GM21526 (cell line): ENCODE measurements around the gene MFRP.

Experiments
- ATAC-seq: cut with Tn5 transposase; IDR thresholded peaks from one replicate; pipeline ENCODE4 v1.9.1; 2021; ENCODE audit warnings: moderate library complexity; ENCODE audit not compliant: unreplicated experiment, low FRiP score

MFRP gene

DNA sequence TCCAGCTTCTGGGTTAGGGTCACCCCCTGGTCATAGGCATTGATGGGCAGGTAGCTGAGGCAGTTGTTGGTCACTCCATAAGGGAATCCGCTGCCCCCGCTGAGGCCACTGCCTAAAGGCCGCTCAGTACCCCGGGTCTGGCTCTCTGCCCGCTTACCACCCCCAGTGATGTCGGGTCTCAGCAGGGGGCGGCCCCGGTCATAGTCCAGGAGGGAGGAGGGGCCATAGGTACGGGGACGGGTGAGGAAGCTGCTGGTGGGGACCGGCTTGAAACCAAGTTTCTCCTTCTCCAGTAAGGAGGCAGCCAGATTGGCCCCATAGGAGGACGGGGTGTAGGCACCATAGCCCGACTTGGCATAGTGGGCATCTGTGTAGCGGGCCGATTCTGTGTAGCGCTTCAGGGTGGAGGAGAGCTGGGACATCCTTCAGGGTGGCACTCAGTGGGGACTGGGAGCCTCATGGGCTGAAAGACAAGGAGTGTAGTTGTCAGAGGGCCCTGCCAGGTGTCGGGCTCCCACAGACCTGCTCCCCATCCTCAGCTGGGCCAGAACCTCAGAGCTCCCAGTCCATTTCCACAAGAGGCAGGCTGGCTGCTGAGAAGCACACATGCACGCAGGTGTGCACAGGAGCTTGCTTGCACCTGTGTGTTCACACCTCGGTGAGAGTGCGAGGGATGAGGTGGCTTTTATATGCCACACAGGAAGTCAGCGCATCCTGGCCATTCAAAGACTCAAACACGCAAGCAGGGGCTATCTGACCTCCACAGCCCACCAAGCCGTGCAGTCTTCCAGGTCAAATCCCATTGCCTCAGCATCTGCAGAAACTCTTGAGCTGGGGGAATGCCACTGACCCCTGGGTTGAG is 26.8 kb upstream of the MFRP start:
- ATAC-seq: no peak

DNA sequence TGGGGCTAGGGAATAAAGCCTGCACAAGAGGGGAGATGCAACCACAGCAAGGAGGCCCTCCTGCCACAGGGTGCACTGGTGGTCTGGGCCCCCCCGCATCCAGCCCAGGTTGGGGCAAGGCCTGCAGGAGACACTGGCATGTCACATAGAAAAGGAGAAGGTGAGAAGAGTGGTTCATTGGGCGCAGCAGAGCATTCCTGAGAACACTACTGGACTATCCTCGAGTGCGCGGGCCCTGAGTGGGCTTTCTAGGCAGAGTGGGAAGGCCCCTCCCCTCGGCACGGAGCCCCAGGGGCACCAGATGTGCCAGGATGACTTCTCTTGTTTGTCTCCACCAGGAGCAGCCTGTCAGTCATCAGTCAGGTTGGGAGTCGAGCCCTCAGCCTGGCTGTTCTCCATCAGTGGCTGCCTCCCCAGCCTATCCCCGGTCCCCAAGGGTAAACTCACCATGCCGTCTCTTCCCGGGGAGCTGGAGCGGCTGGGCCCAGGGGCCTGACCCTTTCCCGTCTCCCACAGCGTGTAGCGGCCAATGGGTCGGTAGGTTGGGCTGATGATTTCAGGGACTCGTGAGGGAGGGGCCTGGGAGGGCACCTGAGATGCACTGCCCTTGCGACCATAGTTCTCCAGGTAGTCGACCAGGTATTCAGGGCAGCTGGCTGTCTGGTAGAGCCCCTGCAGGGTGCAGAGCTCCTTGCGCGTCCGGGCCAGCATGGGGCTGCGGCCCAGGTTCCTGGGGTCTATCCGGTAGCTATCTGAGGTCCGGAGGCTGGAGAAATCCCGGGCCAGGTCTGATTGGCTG is 26.0 kb upstream of the MFRP start:
- no peak for ATAC-seq

DNA sequence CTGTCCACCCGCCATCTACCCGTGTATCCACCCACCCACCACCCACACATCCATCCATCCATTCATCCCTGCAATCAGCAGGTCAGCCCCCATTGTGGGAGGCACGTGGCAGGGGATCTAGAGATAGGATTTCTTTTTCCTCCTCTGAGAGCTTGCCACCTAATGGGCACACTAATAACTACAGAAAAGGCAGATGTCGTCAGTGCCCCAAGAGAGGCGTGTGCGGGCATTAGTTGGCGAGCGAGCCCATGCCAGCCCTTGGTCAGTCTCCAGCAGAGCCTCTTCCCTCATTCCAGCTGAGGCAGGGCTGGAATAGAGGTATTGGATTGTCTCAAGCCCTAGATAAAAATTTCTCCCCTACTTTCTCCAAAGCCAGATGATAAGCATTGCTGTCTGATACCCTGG is 25.3 kb upstream of the MFRP start:
- ATAC-seq: no peak

DNA sequence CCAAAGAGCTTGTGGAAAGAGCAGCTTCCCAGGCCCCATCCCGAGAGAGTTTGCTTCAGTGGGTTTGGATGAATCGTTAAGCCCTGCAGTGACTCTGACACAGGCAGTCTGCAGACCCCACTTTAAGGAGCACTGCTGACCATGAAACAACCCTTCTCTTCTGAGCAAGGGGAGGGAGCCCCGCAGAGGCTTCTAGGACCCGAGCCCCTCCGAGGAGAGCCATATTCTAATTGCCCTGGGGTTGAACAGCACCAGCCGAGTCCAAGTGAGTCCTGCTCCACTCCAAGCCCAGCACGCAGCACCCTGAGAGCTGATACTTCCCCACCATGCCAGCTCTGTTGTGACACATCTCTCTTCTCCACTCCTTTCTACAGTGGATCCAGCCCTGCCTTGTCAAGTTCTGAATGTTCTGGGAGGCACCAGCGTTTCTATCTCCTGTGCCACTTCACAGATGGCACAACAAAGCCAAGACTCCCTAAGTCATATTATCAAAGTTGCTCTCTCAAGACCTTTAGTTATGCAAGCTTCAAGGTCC is 24.6 kb upstream of the MFRP start:
- no peak for ATAC-seq

DNA sequence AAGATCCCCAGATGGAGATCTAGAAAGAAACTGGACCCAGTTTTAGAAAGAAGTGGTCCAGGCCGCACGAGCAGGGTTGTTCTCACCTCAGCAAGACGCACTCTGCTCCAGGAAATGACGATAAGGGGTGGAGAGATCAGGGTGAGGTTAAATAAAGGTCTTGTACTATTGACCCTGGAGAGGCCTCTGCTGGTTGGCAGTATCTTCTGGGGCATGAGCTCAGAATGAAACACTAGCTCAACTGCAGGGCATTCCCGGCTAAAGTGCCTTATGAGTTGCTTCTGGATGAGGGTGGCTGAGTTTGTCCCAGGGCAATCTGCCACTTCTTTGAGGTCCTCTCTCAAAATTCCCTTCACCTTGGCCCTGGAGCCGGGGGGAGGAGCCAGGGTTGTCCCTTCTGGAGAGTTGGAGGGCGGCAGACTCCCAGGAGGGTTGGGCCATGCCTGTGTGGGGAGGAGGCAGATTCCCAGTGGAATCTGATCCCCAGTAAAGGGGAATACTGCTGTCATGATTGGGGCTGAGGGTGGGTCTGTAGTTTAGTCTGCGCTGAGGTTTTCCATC is 24.1 kb upstream of the MFRP start:
- ATAC-seq: no peak

DNA sequence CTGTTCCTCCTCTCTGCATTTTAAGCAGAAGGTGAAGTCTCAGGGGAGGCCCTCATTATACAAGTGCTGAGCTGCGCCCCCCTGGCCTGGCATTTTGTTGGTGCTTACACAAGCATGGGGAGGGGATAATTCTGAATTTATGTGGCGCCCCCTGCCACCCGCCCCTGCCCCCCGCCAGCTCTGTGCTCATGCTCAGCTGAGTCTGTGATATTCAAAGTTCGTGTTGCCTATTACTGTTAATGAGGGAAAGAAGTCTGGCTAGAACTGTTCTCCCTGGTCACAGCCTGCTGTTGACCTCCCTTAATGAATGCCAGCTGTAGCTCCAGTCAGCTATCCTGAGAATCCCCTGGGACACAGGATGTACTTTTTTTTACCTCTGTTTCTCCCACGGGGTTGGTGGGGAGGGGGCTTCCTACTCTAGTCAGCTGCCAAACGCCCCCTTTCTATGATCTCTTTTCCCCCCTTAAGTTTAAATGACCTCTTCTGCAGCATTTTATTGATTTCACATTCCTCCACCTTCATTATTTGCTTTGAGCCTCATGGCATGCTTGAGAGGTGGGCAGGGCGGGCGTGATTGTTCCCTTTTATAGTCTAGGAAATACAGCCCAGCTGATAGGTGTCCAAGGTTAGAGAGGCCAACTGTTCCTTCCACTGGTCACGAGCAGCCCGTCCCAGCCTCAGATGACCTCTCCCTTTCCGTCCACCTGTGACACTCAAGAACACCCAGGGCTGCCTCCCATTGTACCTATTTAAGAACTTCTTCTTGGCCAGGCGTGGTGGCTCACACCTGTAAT is 22.8 kb upstream of the MFRP start:
- no peak for ATAC-seq

DNA sequence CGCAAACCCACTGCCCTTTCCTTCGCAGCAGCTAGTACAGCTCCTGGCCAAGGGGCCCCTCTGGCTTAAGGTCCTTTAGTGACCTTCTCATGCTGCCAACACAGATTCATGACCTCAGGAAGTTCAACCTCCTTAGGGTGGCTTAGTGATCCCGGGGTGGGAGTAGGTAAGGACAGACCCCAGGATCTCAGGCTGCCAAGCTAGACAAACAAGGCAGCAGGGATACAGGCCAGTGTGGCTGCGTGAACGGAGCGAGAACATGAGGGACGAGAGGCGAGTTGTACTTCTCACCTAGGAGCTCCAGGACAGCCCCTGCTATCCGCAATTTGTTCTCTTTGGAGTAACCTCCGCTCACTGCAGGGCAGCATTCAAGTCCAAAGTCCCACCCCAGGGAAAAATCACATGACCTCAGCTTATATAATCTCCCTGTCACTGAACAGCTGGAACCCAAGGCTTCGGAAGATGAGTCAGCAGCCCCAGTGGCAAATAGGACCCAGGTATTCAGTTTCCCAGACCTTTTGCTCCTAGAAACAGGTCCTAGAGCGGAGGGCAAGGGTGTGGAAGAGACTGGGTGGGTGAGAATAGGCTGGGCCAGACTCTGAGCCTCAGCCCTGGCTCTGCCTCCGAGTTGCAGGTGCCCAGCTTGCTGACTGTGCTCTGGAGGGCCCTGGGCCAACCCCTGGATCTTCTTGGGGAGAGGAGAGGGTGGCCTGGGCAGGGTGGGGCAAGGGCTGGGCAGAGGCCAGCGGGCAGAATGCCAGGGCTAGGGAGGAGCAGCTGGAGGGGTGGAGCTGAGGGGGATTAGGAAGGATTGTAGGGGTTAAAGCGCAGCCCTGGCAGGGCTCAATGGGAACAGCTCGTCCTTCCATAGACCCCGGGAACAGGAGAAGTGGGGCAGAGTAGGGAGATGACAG is 21.9 kb upstream of the MFRP start:
- no peak for ATAC-seq

DNA sequence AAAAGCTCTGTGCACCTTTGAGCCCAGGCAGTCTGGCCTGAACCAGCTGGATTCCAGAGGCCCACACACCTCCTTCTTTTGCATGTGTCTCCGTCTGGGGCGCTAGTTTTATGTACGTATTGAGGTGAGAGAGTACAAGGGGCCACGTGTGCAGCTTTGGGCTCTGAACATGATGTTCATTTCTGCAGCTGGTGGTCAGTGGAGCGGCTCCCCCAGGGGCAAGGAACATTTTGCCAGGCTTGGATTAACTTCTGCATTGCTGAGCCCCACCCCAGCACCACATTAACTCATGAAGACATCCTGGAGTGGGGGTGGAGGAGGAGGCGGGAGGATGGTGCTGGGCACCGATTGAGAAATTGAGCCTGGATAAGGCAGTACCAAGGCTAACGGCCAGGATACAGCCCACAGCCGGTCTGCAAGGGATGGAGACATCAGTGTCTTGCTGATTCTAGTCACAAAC is 21.2 kb upstream of the MFRP start:
- no peak for ATAC-seq

DNA sequence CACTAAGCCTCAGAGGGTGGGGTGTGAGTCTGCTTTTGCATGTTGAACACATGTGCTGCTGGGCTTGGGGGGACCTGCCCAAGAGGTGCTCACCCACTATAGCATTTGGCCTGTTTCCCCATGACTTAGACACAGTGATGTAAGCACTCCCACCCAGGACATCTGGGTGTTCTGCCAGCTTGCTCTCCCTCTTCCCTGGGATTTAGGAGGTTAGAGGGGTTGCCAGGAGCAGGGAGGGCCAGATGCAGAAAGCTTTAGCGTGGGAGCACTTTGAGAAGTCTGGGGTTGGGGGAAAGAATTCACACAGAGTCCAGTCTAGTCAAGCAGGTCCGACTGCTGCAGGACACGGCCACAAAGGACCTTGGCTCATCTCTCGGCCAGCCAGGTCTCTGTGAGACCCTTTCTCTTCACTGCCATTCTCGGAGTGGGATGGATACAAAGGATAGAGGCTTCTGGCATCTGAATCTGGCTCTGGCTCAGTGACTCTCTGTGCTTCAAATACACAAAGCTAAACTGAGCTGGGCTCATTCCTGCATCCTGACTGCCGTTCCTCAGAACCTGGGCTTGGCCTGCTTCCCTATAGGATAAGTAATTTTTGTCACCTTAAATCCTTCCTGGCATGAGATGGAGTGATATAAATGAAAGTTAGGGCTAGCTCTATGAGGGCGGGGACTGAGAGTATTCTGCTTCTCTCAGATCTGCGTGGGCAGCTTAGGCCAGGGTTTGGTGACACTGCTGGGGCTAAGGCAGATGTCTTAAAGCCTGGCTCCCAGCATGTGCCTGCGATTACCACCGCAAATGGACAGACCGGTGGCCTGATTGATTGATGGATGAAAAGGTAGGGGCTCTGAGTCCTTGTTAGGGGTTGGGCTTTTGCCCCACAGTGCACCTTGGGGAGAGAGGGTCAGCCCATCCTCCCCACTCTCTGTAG is 20.4 kb upstream of the MFRP start:
- ATAC-seq: no peak

DNA sequence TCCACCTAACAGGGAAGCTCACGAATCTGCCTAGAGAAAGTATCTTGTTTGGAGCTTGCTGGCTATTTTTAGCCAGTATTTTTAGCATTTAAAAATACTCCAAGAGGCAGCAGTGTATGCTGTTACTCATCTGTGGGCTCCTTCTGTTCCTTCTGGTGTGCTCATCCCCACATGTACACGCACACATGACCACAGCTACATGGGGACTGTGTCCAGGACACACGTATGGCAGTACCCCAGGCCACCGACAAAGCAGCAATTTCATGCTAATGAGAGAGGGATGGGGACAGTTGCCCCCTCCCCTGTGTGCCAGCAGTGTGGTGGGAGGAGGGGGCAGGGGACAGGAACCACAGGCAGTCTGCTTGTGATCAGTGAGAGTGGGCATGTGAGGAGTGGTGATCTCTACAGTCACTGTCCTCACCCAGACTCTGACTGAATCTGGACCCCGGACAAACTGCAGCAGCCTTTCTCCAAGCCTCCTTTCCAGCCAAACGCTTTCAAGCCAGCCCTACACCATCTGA is 18.6 kb upstream of the MFRP start:
- ATAC-seq: no peak

DNA sequence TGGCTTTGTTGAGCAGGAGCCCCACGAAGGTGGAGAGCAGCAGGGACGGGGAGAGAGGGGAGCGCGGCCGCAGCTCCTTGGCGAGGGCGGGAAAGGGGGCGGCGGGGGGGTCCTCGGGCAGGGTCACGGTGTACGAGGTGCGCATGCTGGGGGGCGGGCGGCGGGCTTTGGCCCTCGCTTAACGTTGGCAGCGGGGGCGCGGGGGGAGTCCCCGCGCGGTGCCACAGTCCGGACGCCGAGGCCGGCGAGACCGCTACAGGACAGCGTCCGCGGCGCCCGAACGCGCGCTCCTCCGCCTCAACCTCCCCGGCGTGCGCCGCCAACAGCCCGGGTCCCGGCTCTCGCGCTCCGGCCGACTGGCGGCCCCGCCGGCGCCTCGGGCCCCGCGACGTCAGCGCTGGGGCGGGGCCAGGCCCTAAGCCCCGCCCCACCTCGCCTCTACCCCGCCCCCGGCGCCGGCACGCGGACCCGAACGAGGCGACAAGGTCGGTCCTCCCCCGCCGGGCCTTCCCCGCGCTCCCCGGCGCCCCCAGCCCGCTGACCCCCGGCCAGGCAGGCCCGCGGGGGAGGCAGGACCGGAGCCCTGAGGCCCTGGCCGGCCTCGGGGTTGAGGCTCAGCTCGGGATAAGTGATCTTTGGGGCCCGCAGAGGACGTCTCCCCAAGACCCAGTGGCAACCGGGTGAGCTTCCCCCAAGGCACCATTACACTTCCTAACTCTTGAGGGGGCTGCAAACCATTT is 17.5 kb upstream of the MFRP start:
- no peak for ATAC-seq

DNA sequence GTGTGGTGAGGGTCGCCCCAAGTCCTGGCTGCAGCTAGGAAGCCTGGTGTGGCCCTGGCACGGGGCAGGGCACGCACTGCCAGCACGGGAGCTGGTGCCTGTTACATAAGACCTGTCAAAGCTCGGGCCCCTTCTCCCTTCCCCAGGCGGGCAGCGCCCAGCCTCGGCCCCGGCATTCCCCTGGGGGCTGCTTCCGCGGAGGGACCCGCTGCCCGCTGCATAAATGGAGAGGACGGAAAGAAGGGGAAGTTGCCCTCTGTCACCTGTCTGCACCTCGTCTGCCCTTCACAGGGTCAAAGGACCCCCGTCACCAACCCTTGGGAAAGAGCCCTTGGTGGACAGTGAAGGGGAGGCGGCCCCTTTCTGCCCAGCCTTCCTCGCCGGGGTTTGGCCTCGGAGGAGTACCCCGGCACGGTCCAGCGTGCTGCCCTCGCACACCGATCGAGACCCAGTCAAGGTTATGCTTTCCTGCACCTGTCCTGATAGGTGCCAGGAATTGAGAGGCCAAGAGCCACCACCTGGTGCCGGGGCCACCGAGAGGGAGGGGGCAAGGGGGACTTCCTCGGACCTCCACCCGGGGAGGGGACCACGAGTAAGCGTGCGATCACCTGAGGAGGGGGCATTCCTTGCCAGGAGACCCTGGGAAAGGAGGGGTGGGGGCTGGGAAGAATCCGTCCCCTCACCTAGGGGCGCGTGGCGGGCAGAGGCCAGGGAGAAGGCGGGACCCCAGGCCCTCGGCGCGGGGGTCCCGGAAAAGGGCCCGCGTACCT is 16.8 kb upstream of the MFRP start:
- ATAC-seq: no peak

DNA sequence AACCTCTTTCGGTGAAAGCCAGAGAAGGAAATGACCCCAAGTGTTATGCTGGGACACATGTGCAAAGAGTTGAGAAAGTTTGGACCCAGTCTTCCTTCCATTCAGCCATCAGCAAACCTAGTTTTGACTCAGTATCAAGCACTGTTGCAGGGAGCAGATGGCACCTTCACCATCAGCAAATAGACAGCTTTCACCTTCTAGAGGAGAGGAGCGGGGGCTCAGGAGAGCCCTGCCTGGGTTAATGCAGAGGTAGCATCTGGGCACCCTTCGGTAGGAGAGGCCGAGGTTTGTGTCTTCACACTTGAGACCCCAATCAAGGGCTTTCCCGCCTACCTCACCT is 16.2 kb upstream of the MFRP start:
- ATAC-seq: no peak

DNA sequence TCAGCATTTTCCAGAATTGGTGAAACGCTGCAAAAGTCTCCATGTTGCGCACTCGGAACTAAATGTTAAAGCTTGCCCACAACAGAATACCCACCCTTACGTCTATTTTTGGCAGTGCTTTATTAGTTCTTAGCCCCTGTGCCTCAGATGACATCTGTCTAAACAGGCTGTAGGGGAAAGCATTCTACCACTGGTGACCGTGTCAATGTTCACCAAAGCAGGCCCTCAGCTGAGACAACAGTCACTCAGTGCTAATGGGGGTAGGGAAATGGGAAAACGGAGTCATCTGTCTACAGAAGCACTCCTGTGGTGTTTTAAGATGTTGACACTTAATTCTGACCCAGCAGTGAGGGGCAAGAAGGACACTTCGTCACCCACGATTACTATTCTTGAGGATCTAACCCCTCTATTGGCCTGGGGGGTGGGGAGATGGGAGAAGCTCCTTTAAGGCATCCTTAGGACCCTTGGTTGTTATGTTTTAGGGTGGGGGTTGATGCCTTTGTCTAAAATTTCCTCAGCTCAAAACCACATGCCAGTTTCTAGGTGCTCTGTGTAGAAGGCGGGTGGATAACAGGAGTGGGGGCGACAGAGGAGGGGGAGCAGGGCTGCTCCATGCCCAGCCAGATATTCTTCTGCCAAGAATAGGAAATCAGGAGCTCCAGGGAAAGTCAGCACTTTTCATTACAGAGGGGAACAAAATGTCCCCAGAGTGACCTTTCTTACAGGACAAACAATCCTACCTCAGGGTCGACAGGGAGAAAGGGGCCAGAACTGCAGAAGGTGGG is 15.6 kb upstream of the MFRP start:
- ATAC-seq: no peak

DNA sequence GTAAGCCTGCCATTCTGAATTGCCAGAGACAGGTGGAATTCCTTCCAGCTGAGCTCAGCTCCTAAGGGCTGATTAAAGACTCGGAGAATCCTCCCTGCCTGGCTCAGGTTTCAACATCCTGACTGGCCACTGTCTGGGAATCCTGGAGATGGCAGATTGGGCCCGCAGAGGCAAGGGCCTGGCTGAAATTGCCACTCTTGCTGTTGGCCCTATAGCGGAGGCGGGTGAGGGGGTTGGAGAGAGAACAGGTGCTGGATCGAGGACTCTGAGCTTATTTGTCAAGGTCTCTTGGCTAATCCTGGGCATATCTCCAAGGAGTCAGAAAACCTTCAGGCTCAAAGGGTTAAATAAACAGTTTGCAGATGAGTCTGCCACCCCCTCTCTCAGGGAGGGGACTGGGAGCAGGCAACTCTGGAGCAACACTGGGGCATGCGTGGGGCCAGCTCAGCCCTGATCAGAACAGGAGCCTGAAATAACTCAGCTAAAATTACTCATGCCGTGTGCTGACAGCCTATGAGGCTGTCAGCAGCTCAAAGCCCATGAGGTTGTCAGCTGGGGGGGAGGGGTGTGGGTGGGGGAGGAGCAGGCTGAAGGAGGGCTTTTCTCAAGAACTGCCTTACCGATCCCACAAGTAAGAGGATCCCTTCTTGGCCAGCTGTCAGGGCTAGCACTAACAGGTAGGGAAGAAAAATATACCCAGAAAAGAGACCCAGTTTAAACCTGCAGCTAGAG is 14.7 kb upstream of the MFRP start:
- no peak for ATAC-seq
